GM12891 (cell line): ENCODE measurements around the gene PRDM2.

Experiments used
- POLR2A ChIP-seq: IDR thresholded peaks from 2 replicates; pipeline ENCODE4 v1.6.1; 2011; ENCODE audit warnings: low read depth, low read length, control low read depth
- POLR2AphosphoS5 ChIP-seq: IDR thresholded peaks from 2 replicates; pipeline ENCODE4 v1.6.1; 2011; ENCODE audit warnings: low read depth, low read length, control low read depth
- POU2F2 ChIP-seq: IDR thresholded peaks from 2 replicates; pipeline ENCODE4 v1.6.1; 2011; ENCODE audit warnings: low read depth, mild to moderate bottlenecking, control low read depth, low read length, moderate library complexity
- TAF1 ChIP-seq: IDR thresholded peaks from 2 replicates; pipeline ENCODE4 v1.6.1; 2011; ENCODE audit warnings: low read depth, low read length, control low read depth

GRCh38 chr1:13746342-13746741 lies 46.4 kb downstream of the PRDM2 start:
- TF ChIP-seq TAF1 (no peak), POLR2AphosphoS5 (no peak), POLR2A (no peak), POU2F2 (no peak)
